Stimulated activated CD4-positive, alpha-beta T cell treated with anti-CD3 and anti-CD28 coated beads, Interleukin-1b, Interleukin-23, amount 100 ng/mL, for 48 hours (primary cell): ENCODE measurements around the gene CNTNAP5.

Experiments used
- DNase-seq: peaks from one replicate; pipeline ENCODE4 v3.0.0-alpha.2; 2020

CNTNAP5 gene

GRCh38 chr2:124646166-124646815 is 621.2 kb downstream of the CNTNAP5 start:
- no peak for DNase-seq

GRCh38 chr2:124647245-124647644 is 622.2 kb downstream of the CNTNAP5 start:
- DNase-seq: no peak

GRCh38 chr2:124647663-124648062 is 622.6 kb downstream of the CNTNAP5 start:
- no peak for DNase-seq

GRCh38 chr2:124649001-124649400 is 623.9 kb downstream of the CNTNAP5 start:
- DNase-seq: no peak

GRCh38 chr2:124652099-124652498 is 627.0 kb downstream of the CNTNAP5 start:
- DNase-seq: no peak

- DNase-seq: no peak
Observed at GRCh38 chr2:124658373-124658772, 633.3 kb downstream of the CNTNAP5 start.

- no peak for DNase-seq
Observed at GRCh38 chr2:124661558-124661957, 636.5 kb downstream of the CNTNAP5 start.

GRCh38 chr2:124662946-124663644 is 638.0 kb downstream of the CNTNAP5 start:
- no peak for DNase-seq

GRCh38 chr2:124663645-124663997 is 638.5 kb downstream of the CNTNAP5 start:
- DNase-seq: no peak

- DNase-seq: no peak
Observed at GRCh38 chr2:124664363-124664762, 639.3 kb downstream of the CNTNAP5 start.

- DNase-seq: no peak
Observed at GRCh38 chr2:124666976-124667375, 641.9 kb downstream of the CNTNAP5 start.

- DNase-seq: no peak
Observed at GRCh38 chr2:124668161-124668560, 643.1 kb downstream of the CNTNAP5 start.

GRCh38 chr2:124670187-124670586 is 645.1 kb downstream of the CNTNAP5 start:
- DNase-seq: no peak

- DNase-seq: no peak
Observed at GRCh38 chr2:124678043-124678442, 653.0 kb downstream of the CNTNAP5 start.

GRCh38 chr2:124683536-124684428 is 658.7 kb downstream of the CNTNAP5 start:
- no peak for DNase-seq

- no peak for DNase-seq
Observed at GRCh38 chr2:124689348-124689747, 664.3 kb downstream of the CNTNAP5 start.

- no peak for DNase-seq
Observed at GRCh38 chr2:124692216-124692615, 667.1 kb downstream of the CNTNAP5 start.

- no peak for DNase-seq
Observed at GRCh38 chr2:124692707-124693106, 667.6 kb downstream of the CNTNAP5 start.

GRCh38 chr2:124693156-124693555 is 668.1 kb downstream of the CNTNAP5 start:
- no peak for DNase-seq

- no peak for DNase-seq
Observed at GRCh38 chr2:124698979-124699565, 674.0 kb downstream of the CNTNAP5 start.

- DNase-seq: no peak
Observed at GRCh38 chr2:124702777-124703176, 677.7 kb downstream of the CNTNAP5 start.

- no peak for DNase-seq
Observed at GRCh38 chr2:124704071-124704925, 679.2 kb downstream of the CNTNAP5 start.
